Measurements from ENCODE around the gene TTC8. TPM values are rescaled to one million over a fixed set of nuclear protein-coding genes. Genes with fewer than 3 reads are reported as not detected.

The TTC8 gene
- total RNA-seq, 1 donor = 32.8 TPM

- DNase-seq (ENCODE audit: low read depth) = no peak
- peak overlapping the region; percentile 71 for H3K4me3 ChIP-seq (ENCODE audit: low read depth, low read length)
- TF ChIP-seq CTCF (IDR thresholded peaks at IDR 0.05; ENCODE audit: insufficient read depth, low read length) = no peak
These were observed 32.6 kb upstream of the TTC8 start for GRCh38 chr14:88791629-88792472.

- peak; percentile 33 for DNase-seq (ENCODE audit: low read depth)
- TF ChIP-seq CTCF (IDR thresholded peaks at IDR 0.05; ENCODE audit: insufficient read depth, low read length) = peak; percentile 64
These were observed 31.8 kb upstream of the TTC8 start, which contains the start of gene EML5 for GRCh38 chr14:88792473-88793258. EML5 (minus strand) TSS chr14:88792953; CDS start chr14:88792503, 450 bp downstream.

GRCh38 chr14:88793259-88793625, 31.2 kb upstream of the TTC8 start:
- H3K4me3 ChIP-seq (ENCODE audit: low read depth, low read length) = peak overlapping the region; percentile 71
- TF ChIP-seq CTCF (IDR thresholded peaks at IDR 0.05; ENCODE audit: insufficient read depth, low read length) = no peak
- no peak for DNase-seq (ENCODE audit: low read depth)

More at GRCh38 chr14:88792473-88793258, 31.8 kb upstream of the TTC8 start, which contains the start of gene EML5:
- peak within 1 kb of the TSS; percentile 71 for H3K4me3 ChIP-seq (ENCODE audit: low read depth, low read length)

GRCh38 chr14:88798156-88798555, 26.3 kb upstream of the TTC8 start:
- H3K4me3 ChIP-seq (ENCODE audit: low read depth, low read length) = no peak overlapping the region
- no peak for TF ChIP-seq CTCF (IDR thresholded peaks at IDR 0.05; ENCODE audit: insufficient read depth, low read length)
- no peak for DNase-seq (ENCODE audit: low read depth)

GRCh38 chr14:88799522-88799921, 24.9 kb upstream of the TTC8 start:
- no peak for DNase-seq (ENCODE audit: low read depth)
- no peak for TF ChIP-seq CTCF (IDR thresholded peaks at IDR 0.05; ENCODE audit: insufficient read depth, low read length)

GRCh38 chr14:88802596-88802995, 21.9 kb upstream of the TTC8 start:
- DNase-seq (ENCODE audit: low read depth) = no peak
- TF ChIP-seq CTCF (IDR thresholded peaks at IDR 0.05; ENCODE audit: insufficient read depth, low read length) = no peak

More at GRCh38 chr14:88799522-88799921, 24.9 kb upstream of the TTC8 start:
- no peak overlapping the region for H3K4me3 ChIP-seq (ENCODE audit: low read depth, low read length)

More at GRCh38 chr14:88802596-88802995, 21.9 kb upstream of the TTC8 start:
- H3K4me3 ChIP-seq (ENCODE audit: low read depth, low read length) = no peak overlapping the region
